LNCaP clone FGC (cell line): ENCODE results near the gene FAM83B.

Experiments used
- DNase-seq: peaks from one replicate; pipeline ENCODE4 v3.0.0-alpha.2; 2011; ENCODE audit warnings: low read depth
- H3K4me3 ChIP-seq: 2 replicates; pipeline ENCODE4 v1.5.1; 2011; ENCODE audit warnings: mild to moderate bottlenecking, low read depth, low read length, control low read depth
- TF ChIP-seq, protein P1 (sequence below): IDR thresholded peaks from 2 replicates; pipeline ENCODE4 v1.5.1; 2012; ENCODE audit warnings: mild to moderate bottlenecking; ENCODE audit not compliant: control insufficient read depth, insufficient read depth; ENCODE audit errors: extremely low read depth

The FAM83B gene

GRCh38 chr6:54874349-54875048, 27.9 kb downstream of the FAM83B start:
- no peak overlapping the region for H3K4me3 ChIP-seq
- no peak for DNase-seq
- TF ChIP-seq, protein P1, sequence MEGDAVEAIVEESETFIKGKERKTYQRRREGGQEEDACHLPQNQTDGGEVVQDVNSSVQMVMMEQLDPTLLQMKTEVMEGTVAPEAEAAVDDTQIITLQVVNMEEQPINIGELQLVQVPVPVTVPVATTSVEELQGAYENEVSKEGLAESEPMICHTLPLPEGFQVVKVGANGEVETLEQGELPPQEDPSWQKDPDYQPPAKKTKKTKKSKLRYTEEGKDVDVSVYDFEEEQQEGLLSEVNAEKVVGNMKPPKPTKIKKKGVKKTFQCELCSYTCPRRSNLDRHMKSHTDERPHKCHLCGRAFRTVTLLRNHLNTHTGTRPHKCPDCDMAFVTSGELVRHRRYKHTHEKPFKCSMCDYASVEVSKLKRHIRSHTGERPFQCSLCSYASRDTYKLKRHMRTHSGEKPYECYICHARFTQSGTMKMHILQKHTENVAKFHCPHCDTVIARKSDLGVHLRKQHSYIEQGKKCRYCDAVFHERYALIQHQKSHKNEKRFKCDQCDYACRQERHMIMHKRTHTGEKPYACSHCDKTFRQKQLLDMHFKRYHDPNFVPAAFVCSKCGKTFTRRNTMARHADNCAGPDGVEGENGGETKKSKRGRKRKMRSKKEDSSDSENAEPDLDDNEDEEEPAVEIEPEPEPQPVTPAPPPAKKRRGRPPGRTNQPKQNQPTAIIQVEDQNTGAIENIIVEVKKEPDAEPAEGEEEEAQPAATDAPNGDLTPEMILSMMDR, result no peak

DNA sequence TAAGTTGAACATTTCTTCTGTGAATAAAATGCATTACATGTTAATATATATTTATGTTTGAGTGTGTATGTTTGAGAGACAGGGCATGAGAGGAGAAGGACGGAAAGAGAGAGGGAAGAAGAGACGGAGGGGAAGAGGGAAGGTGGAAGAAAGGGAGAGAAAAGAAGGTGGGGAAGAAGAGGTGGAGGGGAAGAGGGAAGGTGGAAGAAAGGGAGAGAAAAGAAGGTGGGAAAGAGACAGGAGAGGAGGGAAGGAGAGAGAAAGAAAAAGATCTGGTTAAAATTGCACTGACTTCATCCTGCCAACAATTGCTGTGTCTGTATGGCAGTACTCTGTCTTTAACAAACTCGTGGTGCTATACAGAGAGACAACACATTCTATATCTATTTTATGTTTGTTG, 29.0 kb downstream of the FAM83B start:
- TF ChIP-seq, protein P1, result no peak
- H3K4me3 ChIP-seq, result no peak overlapping the region

DNA sequence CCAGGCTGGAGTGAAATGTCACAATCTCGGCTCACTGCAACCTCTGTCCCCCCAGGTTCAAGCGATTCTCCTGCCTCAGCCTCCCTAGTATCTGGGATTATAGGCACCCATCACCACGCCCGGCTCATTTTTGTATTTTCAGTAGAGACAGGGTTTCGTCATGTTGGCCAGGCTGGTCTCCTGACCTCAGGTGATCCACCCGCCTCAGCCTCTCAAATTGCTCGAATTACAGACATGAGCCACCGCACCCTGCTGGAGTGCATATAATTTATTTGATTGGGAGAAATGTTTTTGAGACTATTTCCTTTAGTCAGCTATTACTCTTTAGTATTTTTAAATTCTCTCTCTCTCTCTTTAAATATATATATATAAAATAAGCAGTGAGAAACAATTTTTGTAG, 29.8 kb downstream of the FAM83B start:
- TF ChIP-seq, protein P1, result no peak
- no peak overlapping the region for H3K4me3 ChIP-seq
- DNase-seq, result no peak

More for the DNA sequence above, 29.0 kb downstream of the FAM83B start:
- no peak for DNase-seq

- DNase-seq, result no peak
- TF ChIP-seq, protein P1, result no peak
- no peak overlapping the region for H3K4me3 ChIP-seq
These were observed 30.3 kb downstream of the FAM83B start for GRCh38 chr6:54876871-54877270.

GRCh38 chr6:54877713-54878317, 31.2 kb downstream of the FAM83B start:
- DNase-seq, result no peak
- no peak overlapping the region for H3K4me3 ChIP-seq
- TF ChIP-seq, protein P1, result no peak

DNA sequence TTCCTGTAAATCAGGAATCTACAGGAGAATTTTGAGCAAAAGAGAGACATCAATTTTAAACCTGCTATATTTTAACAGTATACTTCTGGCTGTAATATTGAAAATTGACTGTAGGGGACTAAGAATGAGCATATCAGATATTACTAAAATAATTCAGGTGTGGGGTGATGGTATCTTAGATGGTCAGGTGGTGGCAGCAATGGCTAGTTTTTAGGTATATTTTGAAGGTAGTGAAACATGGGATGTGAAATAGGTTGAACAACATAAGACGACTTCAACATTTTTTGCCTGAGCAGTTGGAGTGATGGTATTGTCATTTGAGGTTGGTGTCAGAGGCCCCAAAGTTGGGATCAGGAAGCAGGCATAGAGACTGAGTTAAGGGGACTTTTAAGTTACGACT, 32.1 kb downstream of the FAM83B start:
- DNase-seq, result no peak
- no peak overlapping the region for H3K4me3 ChIP-seq
- TF ChIP-seq, protein P1, result peak; percentile 27; the same call in 1 of the 2 replicates
